Neural cell (in vitro differentiated cells): ENCODE data around the gene KMT2B. TPM values are rescaled to one million over a fixed set of nuclear protein-coding genes. Genes with fewer than 3 reads are reported as not detected.
"Not testable (repeated sequence)": the region's sequence is repeated elsewhere in the genome, so short reads cannot be mapped to it uniquely, and the experiment has no call there.

Source experiments
- H2AFZ ChIP-seq: fragments of 200-600, 300-800 bp; sonication (generic), shearing (Covaris generic); 2 replicates; pipeline ENCODE4 v1.6.0; 2014; ENCODE audit warnings: low read depth, mild to moderate bottlenecking, antibody characterized with exemption, low read length, moderate library complexity
- H3F3A ChIP-seq: fragments of 200-600 bp; shearing (Covaris generic); 2 replicates; pipeline ENCODE4 v1.6.1; 2016; ENCODE audit warnings: mild to moderate bottlenecking, moderate library complexity, mixed read lengths, antibody characterized with exemption, low read length; ENCODE audit not compliant: insufficient read depth, poor library complexity, severe bottlenecking
- H3K27ac ChIP-seq: fragments of 200-600, 300-800 bp; sonication (generic), shearing (Covaris generic); 2 replicates; pipeline ENCODE4 v1.5.1; 2014; ENCODE audit warnings: mild to moderate bottlenecking, low read length, moderate library complexity
- H3K27me3 ChIP-seq: fragments of 300-800, 200-600 bp; sonication (generic), shearing (Covaris generic); 2 replicates; pipeline ENCODE4 v1.6.0; 2014; ENCODE audit warnings: mild to moderate bottlenecking, low read depth, low read length, moderate library complexity; ENCODE audit not compliant: insufficient read depth
- H3K36me3 ChIP-seq: fragments of 300-800, 200-600 bp; sonication (generic), shearing (Covaris generic); 2 replicates; pipeline ENCODE4 v1.5.1; 2014; ENCODE audit warnings: mild to moderate bottlenecking, antibody characterized with exemption, low read length, moderate library complexity; ENCODE audit not compliant: insufficient read depth
- H3K4me2 ChIP-seq: fragments of 300-800, 200-600 bp; sonication (generic), shearing (Covaris generic); 2 replicates; pipeline ENCODE4 v1.6.0; 2014; ENCODE audit warnings: mild to moderate bottlenecking, low read length
- H3K4me3 ChIP-seq: fragments of 300-800, 200-600 bp; sonication (generic), shearing (Covaris generic); 2 replicates; pipeline ENCODE4 v1.5.1; 2014; ENCODE audit warnings: mild to moderate bottlenecking, low read length, moderate library complexity
- H3K79me2 ChIP-seq: fragments of 200-600 bp; shearing (Covaris generic); replicated peaks from 2 replicates; pipeline ENCODE4 v1.6.0; 2014; ENCODE audit warnings: mild to moderate bottlenecking, low read length, moderate library complexity; ENCODE audit not compliant: insufficient read depth
- H3K9ac ChIP-seq: fragments of 300-800, 200-600 bp; sonication (generic), shearing (Covaris generic); 2 replicates; pipeline ENCODE4 v1.6.1; 2016; ENCODE audit warnings: mild to moderate bottlenecking, low read length, mixed read lengths
- H3K9me2 ChIP-seq: fragments of 200-600 bp; shearing (Covaris generic); 2 replicates; pipeline ENCODE4 v1.6.1; 2016; ENCODE audit warnings: mild to moderate bottlenecking, low read length, mixed read lengths; ENCODE audit not compliant: insufficient read depth
- H3K9me3 ChIP-seq: fragments of 200-600, 300-800 bp; sonication (generic), shearing (Covaris generic); 2 replicates; pipeline ENCODE4 v1.6.1; 2016; ENCODE audit warnings: mild to moderate bottlenecking, mixed run types, low read length, moderate library complexity, mixed read lengths
- H4K20me1 ChIP-seq: fragments of 200-600 bp; shearing (Covaris generic); 2 replicates; pipeline ENCODE4 v1.6.1; 2016; ENCODE audit warnings: mild to moderate bottlenecking, mixed run types; ENCODE audit not compliant: insufficient read depth
- CTCF ChIP-seq: fragments of 450-650 bp; IDR thresholded peaks from 2 replicates; pipeline ENCODE4 v1.5.1; 2014; ENCODE audit warnings: antibody characterized with exemption, mild to moderate bottlenecking, moderate library complexity; ENCODE audit not compliant: poor library complexity, severe bottlenecking
- EP300 ChIP-seq: fragments of 450-650 bp; conservative IDR thresholded peaks from 2 replicates; pipeline ENCODE4 v1.6.1; 2014; ENCODE audit warnings: antibody characterized with exemption, mild to moderate bottlenecking, moderate library complexity; ENCODE audit not compliant: poor library complexity, severe bottlenecking
- EZH2 ChIP-seq: fragments of 200-600, 300-800 bp; shearing (Covaris generic), sonication (generic); IDR thresholded peaks from 2 replicates; pipeline ENCODE4 v1.6.1; 2014; ENCODE audit warnings: antibody characterized with exemption, low read length, borderline replicate concordance, mild to moderate bottlenecking; ENCODE audit not compliant: insufficient read depth, poor library complexity, severe bottlenecking
- MXI1 ChIP-seq: fragments of 450-650 bp; conservative IDR thresholded peaks from 2 replicates; pipeline ENCODE4 v1.6.1; 2014; ENCODE audit warnings: antibody characterized with exemption, mild to moderate bottlenecking; ENCODE audit not compliant: poor library complexity, severe bottlenecking
- POLR2AphosphoS5 ChIP-seq: IDR thresholded peaks from 2 replicates; pipeline ENCODE4 v1.6.1; 2012
- RAD21 ChIP-seq: fragments of 450-650 bp; conservative IDR thresholded peaks from 2 replicates; pipeline ENCODE4 v1.6.1; 2014; ENCODE audit warnings: antibody characterized with exemption, mild to moderate bottlenecking, moderate library complexity
- SMC3 ChIP-seq: fragments of 450-650 bp; conservative IDR thresholded peaks from 2 replicates; pipeline ENCODE4 v1.6.1; 2014; ENCODE audit warnings: antibody characterized with exemption, mild to moderate bottlenecking, moderate library complexity; ENCODE audit not compliant: poor library complexity
- TAF1 ChIP-seq: IDR thresholded peaks from 2 replicates; pipeline ENCODE4 v1.6.1; 2012; ENCODE audit warnings: low read depth
- polyA plus RNA-seq: library from polyadenylated mRNA; depleted of rRNA; stranded (reverse); fragments of >200 nt; gene quantifications from 2 replicates; pipeline ENCODE4 v1.2.3, GENCODE V29; 2014
- TF ChIP-seq, protein P1 (sequence below): IDR thresholded peaks from 2 replicates; pipeline ENCODE4 v1.6.1; 2012; ENCODE audit warnings: borderline replicate concordance

The KMT2B gene
- polyA plus RNA-seq, 1 donor from 2014 or later: 15.8 TPM

DNA sequence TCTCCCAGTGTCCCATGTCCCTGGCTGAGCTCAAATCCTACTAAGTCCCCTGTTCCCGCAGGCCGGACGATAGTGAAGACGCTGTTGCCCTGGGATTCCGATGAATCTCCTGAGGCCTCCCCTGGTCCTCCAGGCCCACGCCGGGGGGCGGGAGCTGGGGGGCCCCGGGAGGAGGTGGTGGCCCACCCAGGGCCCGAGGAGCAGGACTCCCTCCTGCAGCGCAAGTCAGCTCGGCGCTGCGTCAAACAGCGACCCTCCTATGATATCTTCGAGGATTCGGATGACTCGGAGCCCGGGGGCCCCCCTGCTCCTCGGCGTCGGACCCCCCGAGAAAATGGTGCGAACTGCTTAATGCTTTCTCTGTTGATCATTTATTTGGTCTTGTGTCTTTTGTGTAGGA, 5.9 kb downstream of the KMT2B start:
- Histone ChIP-seq H3K4me2 (no peak overlapping the region), H3K9ac (no peak overlapping the region), H2AFZ (no peak overlapping the region), H3K4me3 (no peak overlapping the region), H3K27ac (no peak overlapping the region), H3K9me2 (no peaks in the 10 kb centered on the region), H3K27me3 (no peaks in the 10 kb centered on the region), H3K79me2 (peaks cover 16% of the 10 kb centered on the region), H4K20me1 (no peaks in the 10 kb centered on the region), H3F3A (no peaks in the 10 kb centered on the region), H3K9me3 (no peaks in the 10 kb centered on the region), H3K36me3 (no peaks in the 10 kb centered on the region)
- TF ChIP-seq SMC3 (no peak), POLR2AphosphoS5 (no peak), RAD21 (no peak), EZH2 (no peak), EP300 (no peak), CTCF (no peak), MXI1 (no peak), TAF1 (no peak)
- TF ChIP-seq, protein P1, sequence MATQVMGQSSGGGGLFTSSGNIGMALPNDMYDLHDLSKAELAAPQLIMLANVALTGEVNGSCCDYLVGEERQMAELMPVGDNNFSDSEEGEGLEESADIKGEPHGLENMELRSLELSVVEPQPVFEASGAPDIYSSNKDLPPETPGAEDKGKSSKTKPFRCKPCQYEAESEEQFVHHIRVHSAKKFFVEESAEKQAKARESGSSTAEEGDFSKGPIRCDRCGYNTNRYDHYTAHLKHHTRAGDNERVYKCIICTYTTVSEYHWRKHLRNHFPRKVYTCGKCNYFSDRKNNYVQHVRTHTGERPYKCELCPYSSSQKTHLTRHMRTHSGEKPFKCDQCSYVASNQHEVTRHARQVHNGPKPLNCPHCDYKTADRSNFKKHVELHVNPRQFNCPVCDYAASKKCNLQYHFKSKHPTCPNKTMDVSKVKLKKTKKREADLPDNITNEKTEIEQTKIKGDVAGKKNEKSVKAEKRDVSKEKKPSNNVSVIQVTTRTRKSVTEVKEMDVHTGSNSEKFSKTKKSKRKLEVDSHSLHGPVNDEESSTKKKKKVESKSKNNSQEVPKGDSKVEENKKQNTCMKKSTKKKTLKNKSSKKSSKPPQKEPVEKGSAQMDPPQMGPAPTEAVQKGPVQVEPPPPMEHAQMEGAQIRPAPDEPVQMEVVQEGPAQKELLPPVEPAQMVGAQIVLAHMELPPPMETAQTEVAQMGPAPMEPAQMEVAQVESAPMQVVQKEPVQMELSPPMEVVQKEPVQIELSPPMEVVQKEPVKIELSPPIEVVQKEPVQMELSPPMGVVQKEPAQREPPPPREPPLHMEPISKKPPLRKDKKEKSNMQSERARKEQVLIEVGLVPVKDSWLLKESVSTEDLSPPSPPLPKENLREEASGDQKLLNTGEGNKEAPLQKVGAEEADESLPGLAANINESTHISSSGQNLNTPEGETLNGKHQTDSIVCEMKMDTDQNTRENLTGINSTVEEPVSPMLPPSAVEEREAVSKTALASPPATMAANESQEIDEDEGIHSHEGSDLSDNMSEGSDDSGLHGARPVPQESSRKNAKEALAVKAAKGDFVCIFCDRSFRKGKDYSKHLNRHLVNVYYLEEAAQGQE: no peak

DNA sequence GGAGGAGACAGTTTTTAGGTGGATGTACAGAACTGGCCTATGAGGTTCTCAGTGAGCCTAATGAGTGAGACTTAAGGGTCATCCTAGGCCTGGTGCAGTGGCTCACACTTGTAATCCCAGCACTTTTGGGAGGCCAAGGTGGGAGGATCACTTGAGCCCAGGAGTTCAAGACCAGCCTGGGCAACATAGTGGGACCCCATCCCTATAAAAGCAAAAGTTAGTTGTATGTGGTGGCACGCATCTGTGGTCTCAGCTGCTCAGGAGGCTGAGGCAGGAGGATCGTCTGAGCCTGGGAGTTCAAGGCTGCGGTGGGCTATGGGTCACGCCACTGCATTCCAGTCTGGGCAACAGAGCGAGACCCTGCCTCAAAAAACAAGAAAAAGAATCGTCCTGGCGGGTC, 6.3 kb downstream of the KMT2B start:
- not testable (repeated sequence) for H3K4me2 ChIP-seq, H4K20me1 ChIP-seq, H3K27ac ChIP-seq, H3K36me3 ChIP-seq, H2AFZ ChIP-seq, H3K27me3 ChIP-seq, H3K9ac ChIP-seq, H3K9me3 ChIP-seq, H3F3A ChIP-seq, H3K4me3 ChIP-seq, H3K9me2 ChIP-seq
- peaks cover 11% of the 10 kb centered on the region for H3K79me2 ChIP-seq

- Histone ChIP-seq H2AFZ (no peak overlapping the region), H3K4me2 (no peak overlapping the region), H3K9ac (no peak overlapping the region), H4K20me1 (no peaks in the 10 kb centered on the region), H3K4me3 (no peak overlapping the region), H3F3A (no peaks in the 10 kb centered on the region), H3K27ac (no peak overlapping the region), H3K36me3 (no peaks in the 10 kb centered on the region), H3K79me2 (peaks cover 7% of the 10 kb centered on the region), H3K27me3 (no peaks in the 10 kb centered on the region), H3K9me3 (no peaks in the 10 kb centered on the region), H3K9me2 (no peaks in the 10 kb centered on the region)
- TF ChIP-seq POLR2AphosphoS5: no peak
- TF ChIP-seq RAD21: no peak
- no peak for TF ChIP-seq MXI1
Observed at GRCh38 chr19:35724560-35724959, 6.8 kb downstream of the KMT2B start.
